Measurements from ENCODE around the gene SYT12. TPM values are rescaled to one million over a fixed set of nuclear protein-coding genes. Genes with fewer than 3 reads are reported as not detected.

SYT12 gene
- total and polyA plus RNA-seq, 12 donors, result 0.67 to 55.6 (median 3.4) TPM

GRCh38 chr11:67054836-67055523 lies 32.0 kb downstream of the SYT12 start:
- Histone ChIP-seq H3K4me1 (replicated peaks in 1 of 2) (peaks cover 12 to 20% of the 10 kb centered on the region in 2 donors), H3K36me3 (replicated peaks in 1 of 2) (no peaks in the 10 kb centered on the region), H3K27me3 (no peaks in the 10 kb centered on the region), H3K4me3 (no peak overlapping the region), H3K9me3 (replicated peaks in 1 of 3) (no peaks in the 10 kb centered on the region), H3K27ac (peak overlapping the region; percentile 86 to 95 (median 86))
- DNase-seq, result peak; percentile 93 to 99 (median 96)
- WGBS, 4 donors, result 31 to 51% (median 44%) methylated on average over 5 to 10 of the region's 10 CpGs
- TF ChIP-seq CTCF (IDR thresholded peaks at IDR 0.05) (no peak), POLR2A (IDR thresholded peaks at IDR 0.05) (no peak)
- intact Hi-C loops (cut with DNase I), result no loop called here

GRCh38 chr11:67055812-67056211 lies 32.9 kb downstream of the SYT12 start:
- DNase-seq, result no peak
- no peaks in the 10 kb centered on the region for H3K36me3 ChIP-seq (replicated peaks in 1 of 2)
- H3K4me1 ChIP-seq (replicated peaks in 1 of 2), result peaks cover 12 to 25% of the 10 kb centered on the region in 2 donors
- intact Hi-C loops (cut with DNase I), result no loop called here
- H3K27ac ChIP-seq, result peak overlapping the region in 4 of 5 donors; percentile 86 to 95 (median 90)
- no peaks in the 10 kb centered on the region for H3K27me3 ChIP-seq
- H3K4me3 ChIP-seq, result peak overlapping the region in 1 of 4 donors; percentile 55
- WGBS, 4 donors, result 45 to 58% (median 49%) methylated on average over 15 to 17 of the region's 17 CpGs
- no peaks in the 10 kb centered on the region for H3K9me3 ChIP-seq (replicated peaks in 1 of 3)
- TF ChIP-seq CTCF (IDR thresholded peaks at IDR 0.05) (no peak), POLR2A (IDR thresholded peaks at IDR 0.05) (no peak)

- TF ChIP-seq CTCF (IDR thresholded peaks at IDR 0.05) (no peak), POLR2A (IDR thresholded peaks at IDR 0.05) (no peak)
- H3K4me1 ChIP-seq (replicated peaks in 1 of 2), result peaks cover 12 to 25% of the 10 kb centered on the region in 2 donors
- DNase-seq, result no peak
- intact Hi-C loops (cut with DNase I), result no loop called here
- H3K9me3 ChIP-seq (replicated peaks in 1 of 3), result no peaks in the 10 kb centered on the region
- peak within 1 kb of the TSS in 2 of 4 donors; percentile 9 to 55 for H3K4me3 ChIP-seq
- H3K36me3 ChIP-seq (replicated peaks in 1 of 2), result no peaks in the 10 kb centered on the region
- no peaks in the 10 kb centered on the region for H3K27me3 ChIP-seq
- H3K27ac ChIP-seq, result peak within 1 kb of the TSS in 4 of 5 donors; percentile 86 to 95 (median 90)
- 40 to 74% (median 61%) methylated on average over 10 to 72 of the region's 72 CpGs for WGBS, 4 donors
These were observed 33.6 kb downstream of the SYT12 start, which contains the start of gene RHOD for GRCh38 chr11:67056267-67057204. Gene RHOD, plus strand, starts transcription at chr11:67056847. Its CDS starts 56 bp downstream, at chr11:67056903.

- no peaks in the 10 kb centered on the region for H3K36me3 ChIP-seq (replicated peaks in 1 of 2)
- no peaks in the 10 kb centered on the region for H3K27me3 ChIP-seq
- no peak for TF ChIP-seq POLR2A (IDR thresholded peaks at IDR 0.05)
- TF ChIP-seq CTCF (IDR thresholded peaks at IDR 0.05), result no peak
- DNase-seq, result no peak
- no peaks in the 10 kb centered on the region for H3K9me3 ChIP-seq (replicated peaks in 1 of 3)
- H3K4me3 ChIP-seq, result peak overlapping the region in 1 of 4 donors; percentile 55
- WGBS, 4 donors, result 75 to 85% (median 76%) methylated on average over 5 to 10 of the region's 10 CpGs
- peak overlapping the region in 1 of 5 donors; percentile 50 for H3K27ac ChIP-seq
- H3K4me1 ChIP-seq (replicated peaks in 1 of 2), result peaks cover 12 to 25% of the 10 kb centered on the region in 2 donors
- intact Hi-C loops (cut with DNase I), result no loop called here
These were observed 34.3 kb downstream of the SYT12 start for GRCh38 chr11:67057205-67057672.
